CD4-positive, alpha-beta memory T cell (primary cell): ENCODE results near the gene AHNAK. TPM values are rescaled to one million over a fixed set of nuclear protein-coding genes. Genes with fewer than 3 reads are reported as not detected.
"Not testable (repeated sequence)": the region's sequence is repeated elsewhere in the genome, so short reads cannot be mapped to it uniquely, and the experiment has no call there.

Experiments used
- CTCF ChIA-PET: fragments of 350-600 bp; sonication (Branson Sonifier 250); formaldehyde crosslinking; loops from one replicate; lab custom pipeline; 2021; ENCODE audit warnings: inconsistent platforms; ENCODE audit not compliant: partially characterized antibody; lab: Charles Lee
- POLR2A ChIA-PET: fragments of 350-600 bp; sonication (Branson Sonifier 250); formaldehyde crosslinking; loops from one replicate; lab custom pipeline; 2021; ENCODE audit not compliant: partially characterized antibody; lab: Charles Lee
- DNase-seq, 5 donors: peaks; one replicate each; pipeline versions ENCODE4 v3.0.0 to v3.0.0-alpha.2; 2020 to 2022; ENCODE audit warnings: mixed read lengths in 1 of 5
- H3K27ac ChIP-seq: one replicate; pipeline ENCODE4 v1.7.0; 2013; ENCODE audit warnings: low read depth, low read length
- H3K27me3 ChIP-seq: 2 replicates; pipeline ENCODE4 v1.7.0; 2013; ENCODE audit warnings: mild to moderate bottlenecking, low read length, moderate library complexity; ENCODE audit not compliant: insufficient read depth
- H3K36me3 ChIP-seq: 2 replicates; pipeline ENCODE4 v1.7.0; 2013; ENCODE audit warnings: mild to moderate bottlenecking, low read length, moderate library complexity; ENCODE audit not compliant: insufficient read depth
- H3K4me1 ChIP-seq: 2 replicates; pipeline ENCODE4 v1.7.0; 2013; ENCODE audit warnings: mild to moderate bottlenecking, low read length, moderate library complexity; ENCODE audit not compliant: insufficient read depth
- H3K4me3 ChIP-seq, 2 donors: one replicate each; pipeline ENCODE4 v1.7.0; 2013; ENCODE audit warnings: low read length in 2 of 2, mild to moderate bottlenecking in 1 of 2
- H3K9me3 ChIP-seq, 2 donors: one replicate each; pipeline ENCODE4 v1.7.0; 2013; ENCODE audit warnings: low read length in 2 of 2, control low read depth in 1 of 2; ENCODE audit not compliant: control insufficient read depth in 1 of 2
- H3K27ac Mint-ChIP-seq, 7 donors: one replicate each; pipeline ENCODE4 v1.8.0; 2020 to 2021; ENCODE audit warnings: mixed read lengths in 7 of 7, mild to moderate bottlenecking in 6 of 7, inconsistent platforms in 3 of 7, moderate library complexity in 3 of 7
- H3K27me3 Mint-ChIP-seq, 2 donors: one replicate each; pipeline ENCODE4 v1.8.0; 2020 to 2021; ENCODE audit warnings: mixed read lengths in 2 of 2
- H3K36me3 Mint-ChIP-seq, 2 donors: one replicate each; pipeline ENCODE4 v1.8.0; 2020 to 2021; ENCODE audit warnings: mixed read lengths in 2 of 2, inconsistent platforms in 1 of 2, mild to moderate bottlenecking in 1 of 2
- H3K4me1 Mint-ChIP-seq, 4 donors: one replicate each; pipeline ENCODE4 v1.8.0; 2020 to 2021; ENCODE audit warnings: mixed read lengths in 4 of 4, mild to moderate bottlenecking in 1 of 4
- H3K4me3 Mint-ChIP-seq, 8 donors: one replicate each; pipeline ENCODE4 v1.8.0; 2020 to 2021; ENCODE audit warnings: mixed read lengths in 8 of 8, mild to moderate bottlenecking in 7 of 8, moderate library complexity in 6 of 8, inconsistent platforms in 3 of 8
- H3K9me3 Mint-ChIP-seq, 8 donors: one replicate each; pipeline ENCODE4 v1.8.0; 2020 to 2021; ENCODE audit warnings: mixed read lengths in 8 of 8, mild to moderate bottlenecking in 5 of 8, inconsistent platforms in 3 of 8, moderate library complexity in 1 of 8
- intact Hi-C: fragments of 100-400 bp; cut with micrococcal nuclease; formaldehyde crosslinking; loops from one replicate; pipeline ENCODE4 v1.15.1; 2023
- polyA plus RNA-seq, 2 donors: library from polyadenylated mRNA; unstranded; fragments of 300-500 nt; fragmentation: Illumina TruSeq; gene quantifications; one replicate each; pipeline ENCODE4 v1.2.3, GENCODE V29; 2021
- total RNA-seq, 2 experiments: library from RNA; stranded (reverse); gene quantifications; one replicate each; pipeline ENCODE4 v1.2.3, GENCODE V29; 2021

The AHNAK gene
- total and polyA plus RNA-seq, 4 experiments from 2014 or later: 23.5 to 573 (median 372) TPM

DNA sequence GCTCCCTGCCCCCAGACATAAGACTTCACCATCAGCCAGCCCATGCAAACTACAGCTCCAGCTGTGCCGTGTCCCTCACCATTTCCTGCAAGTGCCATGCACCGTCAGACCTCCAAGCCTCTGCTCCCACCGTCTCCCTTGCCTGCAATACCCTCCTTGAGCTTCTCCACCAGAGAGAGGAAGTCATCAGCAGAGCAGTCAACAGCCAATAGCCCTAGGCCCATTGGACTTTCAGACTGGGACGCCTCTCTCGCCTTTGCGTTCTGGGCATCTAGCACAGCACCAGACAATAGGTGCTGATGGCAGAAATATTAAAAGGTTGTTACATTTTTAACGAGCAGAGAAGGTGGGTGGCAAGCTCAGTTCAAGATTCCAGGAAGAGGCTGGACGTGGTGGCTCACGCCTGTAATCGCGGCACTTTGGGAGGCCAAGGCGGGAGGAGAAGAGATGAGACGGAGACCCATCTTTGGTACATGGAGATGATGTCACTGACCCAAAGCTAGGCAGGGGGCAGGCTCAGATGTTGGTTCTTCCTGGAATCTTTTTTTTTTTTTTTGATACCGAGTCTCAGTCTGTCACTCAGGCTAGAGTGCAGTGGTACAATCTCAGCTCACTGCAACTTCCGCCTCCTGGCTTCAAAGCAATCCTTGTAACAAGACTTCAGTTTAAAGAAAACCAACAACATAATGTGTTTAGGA is 95.9 kb downstream of the AHNAK start:
- Mint-ChIP-seq H3K27me3 (peaks cover 10 to 14% of the 10 kb centered on the region in 2 donors), H3K4me1 (peaks cover 0 to 2% (median 0%) of the 10 kb centered on the region in 4 donors), H3K36me3 (peaks cover 0 to 7% of the 10 kb centered on the region in 2 donors), H3K4me3 (no peak overlapping the region), H3K9me3 (peaks cover 0 to 2% (median 0%) of the 10 kb centered on the region in 8 donors), H3K27ac (peak overlapping the region in 1 of 7 donors; percentile 83)
- CTCF ChIA-PET: interaction anchor here (0.9 to 1.6 kb wide), 2 partner anchors 26 to 73 kb away, joined by 4 to 6 read pairs; no protein-coding TSS in a partner anchor
- no peak overlapping the region for H3K27ac ChIP-seq
- no peaks in the 10 kb centered on the region for H3K9me3 ChIP-seq
- DNase-seq: no peak
- no peaks in the 10 kb centered on the region for H3K36me3 ChIP-seq
- H3K4me3 ChIP-seq: no peak overlapping the region
- H3K27me3 ChIP-seq: no peaks in the 10 kb centered on the region
- no peaks in the 10 kb centered on the region for H3K4me1 ChIP-seq
- POLR2A ChIA-PET: no interaction called here
- intact Hi-C loops: no loop called here

DNA sequence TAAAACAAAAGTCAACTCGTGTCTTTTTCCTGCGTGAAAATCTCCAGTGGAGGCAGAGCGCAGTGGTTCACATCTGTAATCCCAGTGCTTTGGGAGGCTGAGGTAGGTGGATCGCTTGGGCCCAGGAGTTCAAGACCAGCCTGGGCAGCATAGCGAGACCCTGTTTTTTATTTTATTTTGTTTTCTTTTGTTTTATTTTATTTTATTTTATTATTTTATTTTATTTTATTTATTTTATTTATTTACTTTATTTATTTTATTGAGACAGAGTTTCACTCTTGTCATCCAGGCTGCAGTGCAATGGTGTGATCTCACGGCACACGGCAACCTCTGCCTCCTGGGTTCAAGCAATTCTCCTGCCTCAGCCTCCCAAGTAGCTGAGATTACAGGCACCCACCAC is 96.7 kb downstream of the AHNAK start:
- H3K4me3 ChIP-seq, H3K4me3 Mint-ChIP-seq, H3K27ac Mint-ChIP-seq, H3K36me3 ChIP-seq, H3K27me3 ChIP-seq, H3K4me1 Mint-ChIP-seq, H3K27ac ChIP-seq, H3K36me3 Mint-ChIP-seq, intact Hi-C loops, H3K9me3 ChIP-seq, H3K9me3 Mint-ChIP-seq, H3K4me1 ChIP-seq, POLR2A ChIA-PET, DNase-seq: not testable (repeated sequence)
- H3K27me3 Mint-ChIP-seq: peaks cover 12 to 19% of the 10 kb centered on the region in 2 donors
- CTCF ChIA-PET: interaction anchor here (0.9 to 1.6 kb wide), 2 partner anchors 25 to 73 kb away, joined by 4 to 6 read pairs; no protein-coding TSS in a partner anchor

DNA sequence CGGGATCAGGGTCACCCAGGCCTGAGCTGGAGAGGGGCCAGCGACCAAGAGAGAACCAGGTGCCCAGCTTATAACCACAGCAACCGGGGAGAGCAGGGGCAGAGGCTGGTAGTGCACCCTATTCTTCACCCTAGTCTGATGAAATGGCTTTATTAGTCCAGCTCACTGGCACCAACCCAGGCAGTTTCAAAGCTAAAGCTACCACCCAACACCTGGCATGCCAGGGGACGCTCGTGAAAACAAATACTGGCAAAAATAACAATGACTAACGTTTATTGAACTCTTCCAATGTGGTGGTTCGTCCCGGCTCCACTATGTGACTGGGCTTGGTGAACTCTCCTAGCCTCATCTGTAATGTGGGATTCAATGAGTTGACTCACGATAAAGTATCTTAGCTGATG is 97.2 kb downstream of the AHNAK start:
- peaks cover 5% of the 10 kb centered on the region for H3K4me1 ChIP-seq
- Mint-ChIP-seq H3K27ac (no peak overlapping the region), H3K4me3 (no peak overlapping the region), H3K9me3 (peaks cover 0 to 2% (median 0%) of the 10 kb centered on the region in 8 donors), H3K36me3 (peaks cover 0 to 7% of the 10 kb centered on the region in 2 donors), H3K27me3 (peaks cover 12 to 19% of the 10 kb centered on the region in 2 donors), H3K4me1 (peaks cover 0 to 7% (median 2%) of the 10 kb centered on the region in 4 donors)
- no peak overlapping the region for H3K4me3 ChIP-seq
- H3K27ac ChIP-seq: no peak overlapping the region
- intact Hi-C loops: no loop called here
- ChIA-PET CTCF (interaction anchor here (0.9 to 1.6 kb wide), 2 partner anchors 25 to 111 kb away, joined by 3 to 6 read pairs; no protein-coding TSS in a partner anchor), POLR2A (no interaction called here)
- no peaks in the 10 kb centered on the region for H3K27me3 ChIP-seq
- DNase-seq: no peak
- no peaks in the 10 kb centered on the region for H3K36me3 ChIP-seq
- H3K9me3 ChIP-seq: no peaks in the 10 kb centered on the region

DNA sequence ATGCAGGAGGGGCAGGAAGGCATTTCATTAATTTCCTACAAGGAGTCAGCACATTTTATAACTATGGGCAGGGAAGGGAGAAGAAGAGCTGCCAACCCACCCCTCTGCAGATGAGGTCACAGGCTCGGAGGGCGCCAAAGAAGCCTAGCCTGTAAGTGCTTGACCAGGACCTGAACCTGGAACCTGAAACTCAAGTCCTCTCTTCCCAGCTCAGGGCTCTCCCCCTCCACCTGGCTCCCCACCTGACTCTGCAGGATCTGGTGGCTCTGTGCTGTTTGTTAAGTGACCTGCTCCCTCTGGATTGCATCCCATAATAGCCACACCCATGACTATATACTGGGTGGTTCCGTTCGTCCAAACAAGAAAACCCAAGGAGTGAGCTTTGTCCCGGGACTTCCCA is 100.5 kb downstream of the AHNAK start:
- intact Hi-C loops: no loop called here
- H3K9me3 Mint-ChIP-seq: peaks cover 0 to 2% (median 0%) of the 10 kb centered on the region in 8 donors
- POLR2A ChIA-PET: no interaction called here
- no peaks in the 10 kb centered on the region for H3K36me3 ChIP-seq
- DNase-seq: no peak
- CTCF ChIA-PET: no interaction called here
- peaks cover 0 to 7% of the 10 kb centered on the region in 2 donors for H3K36me3 Mint-ChIP-seq
- no peak overlapping the region for H3K4me3 ChIP-seq
- H3K27ac ChIP-seq: no peak overlapping the region
- H3K4me1 Mint-ChIP-seq: peaks cover 0 to 8% (median 3%) of the 10 kb centered on the region in 4 donors
- no peak overlapping the region for H3K4me3 Mint-ChIP-seq
- peaks cover 12 to 19% of the 10 kb centered on the region in 2 donors for H3K27me3 Mint-ChIP-seq
- no peak overlapping the region for H3K27ac Mint-ChIP-seq
- H3K27me3 ChIP-seq: no peaks in the 10 kb centered on the region
- H3K4me1 ChIP-seq: peaks cover 7% of the 10 kb centered on the region
- no peaks in the 10 kb centered on the region for H3K9me3 ChIP-seq

DNA sequence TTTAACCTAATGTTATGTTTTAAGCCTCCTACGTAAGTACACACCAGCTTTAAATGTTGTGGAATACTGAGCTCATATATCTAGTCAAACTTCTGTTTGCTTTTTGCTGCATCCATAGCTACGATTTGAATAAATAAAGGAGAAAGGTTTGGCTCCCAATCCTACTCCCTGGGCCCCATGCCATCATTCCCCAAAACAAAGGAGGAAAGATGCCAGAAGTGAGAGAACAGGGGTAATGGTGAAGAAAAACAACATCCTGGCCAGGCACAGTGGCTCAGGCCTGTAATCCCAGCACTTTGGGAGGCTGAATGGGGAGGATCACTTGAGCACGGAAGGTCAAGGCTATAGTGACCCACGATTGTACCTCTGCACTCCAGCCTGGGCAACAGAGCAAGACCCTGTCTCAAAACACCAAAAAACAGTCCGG is 101.3 kb downstream of the AHNAK start:
- intact Hi-C loops: no loop called here
- Mint-ChIP-seq H3K4me1 (peaks cover 0 to 8% (median 3%) of the 10 kb centered on the region in 4 donors), H3K9me3 (peaks cover 0 to 2% (median 0%) of the 10 kb centered on the region in 8 donors), H3K27ac (peak overlapping the region in 1 of 7 donors; percentile 12), H3K36me3 (peaks cover 0 to 7% of the 10 kb centered on the region in 2 donors), H3K27me3 (peaks cover 10 to 19% of the 10 kb centered on the region in 2 donors), H3K4me3 (no peak overlapping the region)
- H3K27ac ChIP-seq: no peak overlapping the region
- POLR2A ChIA-PET: no interaction called here
- no peak overlapping the region for H3K4me3 ChIP-seq
- peaks cover 7% of the 10 kb centered on the region for H3K4me1 ChIP-seq
- no peaks in the 10 kb centered on the region for H3K36me3 ChIP-seq
- DNase-seq: no peak
- no peaks in the 10 kb centered on the region for H3K27me3 ChIP-seq
- no peaks in the 10 kb centered on the region for H3K9me3 ChIP-seq
- CTCF ChIA-PET: no interaction called here

DNA sequence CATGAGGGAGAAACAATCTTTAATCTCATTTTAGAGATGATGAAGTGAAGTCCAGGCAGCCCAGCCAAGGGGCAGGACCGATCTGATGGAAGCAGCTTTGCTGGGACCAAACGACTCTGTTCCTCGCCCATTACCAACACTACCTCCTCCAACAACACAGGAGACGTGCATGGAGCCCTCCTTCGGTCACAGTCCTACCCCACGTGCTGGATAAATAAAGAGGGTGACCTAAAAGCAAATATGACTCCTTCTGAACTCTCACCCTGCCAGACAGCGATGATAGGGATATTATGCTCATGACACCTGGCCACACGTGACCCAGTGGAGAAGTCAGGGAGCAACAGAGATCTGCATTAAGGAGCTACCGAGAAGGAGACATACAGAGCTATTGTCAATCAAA is 101.8 kb downstream of the AHNAK start:
- no peak for DNase-seq
- ChIA-PET CTCF (interaction anchor here (1.1 to 1.2 kb wide), 2 partner anchors 51 to 98 kb away, joined by 3 to 5 read pairs; no protein-coding TSS in a partner anchor), POLR2A (no interaction called here)
- peaks cover 0 to 7% of the 10 kb centered on the region in 2 donors for H3K36me3 Mint-ChIP-seq
- peak overlapping the region in 7 of 8 donors; percentile 40 to 75 (median 68) for H3K4me3 Mint-ChIP-seq
- no peaks in the 10 kb centered on the region for H3K36me3 ChIP-seq
- H3K27me3 ChIP-seq: no peaks in the 10 kb centered on the region
- intact Hi-C loops: no loop called here
- H3K27ac Mint-ChIP-seq: peak overlapping the region in 4 of 7 donors; percentile 9 to 80 (median 24)
- H3K4me1 Mint-ChIP-seq: peaks cover 0 to 8% (median 3%) of the 10 kb centered on the region in 4 donors
- no peak overlapping the region for H3K27ac ChIP-seq
- peaks cover 10 to 19% of the 10 kb centered on the region in 2 donors for H3K27me3 Mint-ChIP-seq
- peaks cover 7% of the 10 kb centered on the region for H3K4me1 ChIP-seq
- no peaks in the 10 kb centered on the region for H3K9me3 ChIP-seq
- H3K4me3 ChIP-seq: no peak overlapping the region
- peaks cover 0 to 2% (median 0%) of the 10 kb centered on the region in 8 donors for H3K9me3 Mint-ChIP-seq

DNA sequence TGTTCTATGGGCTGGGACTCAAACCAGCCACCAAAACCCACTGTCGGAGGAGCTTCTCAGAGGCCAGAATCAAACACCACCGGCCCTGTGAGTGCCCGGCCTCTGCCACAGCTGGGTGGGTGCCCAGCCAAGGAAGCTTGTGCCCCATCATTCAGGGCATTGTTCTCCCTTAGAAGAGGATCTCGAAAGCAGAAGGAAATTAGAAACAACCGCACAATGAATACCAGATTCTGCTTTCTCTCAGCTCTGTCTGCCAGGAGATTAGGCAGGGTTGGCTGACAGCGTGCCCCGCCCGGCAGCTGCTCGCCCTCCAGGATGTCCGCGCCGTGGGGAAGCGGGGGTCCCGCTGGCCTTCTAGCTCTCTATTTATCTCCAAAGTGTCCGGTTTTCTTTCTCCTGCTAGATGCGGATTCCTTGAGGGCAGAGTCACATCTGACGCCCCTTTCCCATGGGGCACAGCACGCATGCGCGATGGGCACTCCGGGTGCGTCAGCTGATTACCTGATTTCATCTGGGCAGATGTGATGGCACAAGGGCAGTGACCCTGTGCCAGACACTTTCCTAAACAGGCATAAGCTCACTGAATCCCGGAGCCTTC is 102.3 kb downstream of the AHNAK start:
- Histone ChIP-seq H3K27ac (no peak overlapping the region), H3K27me3 (no peaks in the 10 kb centered on the region), H3K9me3 (no peaks in the 10 kb centered on the region), H3K4me1 (peaks cover 7% of the 10 kb centered on the region), H3K4me3 (no peak overlapping the region), H3K36me3 (no peaks in the 10 kb centered on the region)
- POLR2A ChIA-PET: no interaction called here
- Mint-ChIP-seq H3K27ac (peak overlapping the region in 4 of 7 donors; percentile 9 to 80 (median 46)), H3K9me3 (peaks cover 0 to 2% (median 0%) of the 10 kb centered on the region in 8 donors), H3K4me1 (peaks cover 0 to 8% (median 3%) of the 10 kb centered on the region in 4 donors), H3K4me3 (peak overlapping the region; percentile 40 to 75 (median 61)), H3K27me3 (peaks cover 10 to 18% of the 10 kb centered on the region in 2 donors), H3K36me3 (peaks cover 0 to 7% of the 10 kb centered on the region in 2 donors)
- CTCF ChIA-PET: interaction anchor here (1.1 to 1.2 kb wide), 2 partner anchors 50 to 99 kb away, joined by 3 to 5 read pairs; no protein-coding TSS in a partner anchor
- DNase-seq: peak in 2 of 5 donors; percentile 17
- intact Hi-C loops: no loop called here
